DOHH2 (cell line): ENCODE data around the gene ZNF460.

Experiments used
- H3F3A ChIP-seq: fragments of 200-600 bp; sonication (generic), shearing (Covaris generic); 2 replicates; pipeline ENCODE4 v1.6.0; 2016; ENCODE audit warnings: antibody characterized with exemption, mild to moderate bottlenecking; ENCODE audit not compliant: control insufficient read depth, insufficient read depth
- H3K27ac ChIP-seq: fragments of 200-600 bp; sonication (generic); 2 replicates; pipeline ENCODE4 v1.5.1; 2014; ENCODE audit warnings: low read depth, mild to moderate bottlenecking, low read length, moderate library complexity
- H3K27me3 ChIP-seq: fragments of 200-600 bp; sonication (generic); 2 replicates; pipeline ENCODE4 v1.6.1; 2014; ENCODE audit warnings: mild to moderate bottlenecking, low read length, mixed read lengths; ENCODE audit not compliant: control insufficient read depth
- H3K36me3 ChIP-seq: fragments of 200-600 bp; sonication (generic); 2 replicates; pipeline ENCODE4 v1.6.1; 2014; ENCODE audit warnings: mild to moderate bottlenecking, low read length, moderate library complexity, mixed read lengths; ENCODE audit not compliant: control insufficient read depth
- H3K4me1 ChIP-seq: fragments of 200-600 bp; sonication (generic); 2 replicates; pipeline ENCODE4 v1.6.1; 2014; ENCODE audit warnings: mild to moderate bottlenecking, low read length, mixed read lengths; ENCODE audit not compliant: control insufficient read depth
- H3K4me2 ChIP-seq: fragments of 200-600 bp; sonication (generic); 2 replicates; pipeline ENCODE4 v1.6.0; 2014; ENCODE audit warnings: mild to moderate bottlenecking, low read length, moderate library complexity
- H3K4me3 ChIP-seq: fragments of 200-600 bp; sonication (generic); 2 replicates; pipeline ENCODE4 v1.5.1; 2014; ENCODE audit warnings: mild to moderate bottlenecking, low read length, mixed read lengths
- H3K79me2 ChIP-seq: fragments of 200-600 bp; sonication (generic); 2 replicates; pipeline ENCODE4 v1.6.1; 2014; ENCODE audit warnings: mild to moderate bottlenecking, low read length, mixed read lengths; ENCODE audit not compliant: control insufficient read depth
- H3K9me2 ChIP-seq: fragments of 200-600 bp; sonication (generic); replicated peaks from 2 replicates; pipeline ENCODE4 v1.6.1; 2014; ENCODE audit warnings: mild to moderate bottlenecking, low read length, mixed read lengths; ENCODE audit not compliant: control insufficient read depth
- H3K9me3 ChIP-seq: fragments of 200-600 bp; sonication (generic); 2 replicates; pipeline ENCODE4 v1.6.1; 2014; ENCODE audit warnings: antibody characterized with exemption, low read length, mixed read lengths; ENCODE audit not compliant: control insufficient read depth, insufficient read depth
- H4K20me1 ChIP-seq: fragments of 200-600 bp; sonication (generic); 2 replicates; pipeline ENCODE4 v1.6.0; 2014; ENCODE audit warnings: low read depth, mild to moderate bottlenecking, antibody characterized with exemption, low read length, moderate library complexity; ENCODE audit not compliant: control insufficient read depth, insufficient read depth
- CTCF ChIP-seq: fragments of 200-600 bp; sonication (generic); IDR thresholded peaks from one replicate; pipeline ENCODE4 v1.5.1; 2014; ENCODE audit warnings: antibody characterized with exemption, mild to moderate bottlenecking, low read depth, low read length; ENCODE audit not compliant: poor library complexity, severe bottlenecking
- EZH2phosphoT487 ChIP-seq: fragments of 200-600 bp; sonication (generic); IDR thresholded peaks from 2 replicates; pipeline ENCODE4 v1.6.1; 2017; ENCODE audit warnings: borderline replicate concordance, mild to moderate bottlenecking, antibody characterized with exemption, low read length, moderate library complexity, mixed read lengths

The ZNF460 gene

GRCh38 chr19:57242821-57243220 is 37.5 kb upstream of the ZNF460 start:
- no peaks in the 10 kb centered on the region for H3K27me3 ChIP-seq
- H3K9me3 ChIP-seq: peaks cover 14% of the 10 kb centered on the region; the same call in 1 of the 2 replicates
- no peak for TF ChIP-seq CTCF
- no peak for TF ChIP-seq EZH2phosphoT487
- no peaks in the 10 kb centered on the region; the same call in 1 of the 2 replicates for H3K36me3 ChIP-seq
- no peak overlapping the region for H3K27ac ChIP-seq
- no peak overlapping the region for H3K4me2 ChIP-seq
- H4K20me1 ChIP-seq: no peaks in the 10 kb centered on the region
- H3K9me2 ChIP-seq: no peaks in the 10 kb centered on the region
- H3F3A ChIP-seq: no peaks in the 10 kb centered on the region
- H3K4me1 ChIP-seq: peaks cover 12% of the 10 kb centered on the region
- no peak overlapping the region for H3K4me3 ChIP-seq
- peaks cover 5% of the 10 kb centered on the region; the same call in 1 of the 2 replicates for H3K79me2 ChIP-seq

GRCh38 chr19:57244513-57244912 is 35.8 kb upstream of the ZNF460 start:
- Histone ChIP-seq H3K4me3 (no peak overlapping the region), H3K4me2 (no peak overlapping the region), H3K36me3 (peaks cover 5% of the 10 kb centered on the region; the same call in 1 of the 2 replicates), H3K9me3 (peaks cover 8% of the 10 kb centered on the region; the same call in 1 of the 2 replicates), H3K9me2 (no peaks in the 10 kb centered on the region), H3K27me3 (no peaks in the 10 kb centered on the region), H3K27ac (no peak overlapping the region), H3K4me1 (peaks cover 12% of the 10 kb centered on the region), H4K20me1 (no peaks in the 10 kb centered on the region), H3K79me2 (peaks cover 5% of the 10 kb centered on the region; the same call in 1 of the 2 replicates), H3F3A (no peaks in the 10 kb centered on the region)
- TF ChIP-seq EZH2phosphoT487 (no peak), CTCF (no peak)

- no peak overlapping the region for H3K27ac ChIP-seq
- H3K36me3 ChIP-seq: peaks cover 5% of the 10 kb centered on the region; the same call in 1 of the 2 replicates
- no peaks in the 10 kb centered on the region for H3F3A ChIP-seq
- no peak overlapping the region for H3K4me2 ChIP-seq
- peaks cover 6% of the 10 kb centered on the region; the same call in 1 of the 2 replicates for H3K9me3 ChIP-seq
- no peaks in the 10 kb centered on the region for H3K9me2 ChIP-seq
- peaks cover 5% of the 10 kb centered on the region; the same call in 1 of the 2 replicates for H3K79me2 ChIP-seq
- no peaks in the 10 kb centered on the region for H3K27me3 ChIP-seq
- TF ChIP-seq CTCF: no peak
- no peak for TF ChIP-seq EZH2phosphoT487
- H3K4me1 ChIP-seq: peaks cover 10% of the 10 kb centered on the region
- H3K4me3 ChIP-seq: no peak overlapping the region
- H4K20me1 ChIP-seq: no peaks in the 10 kb centered on the region
These were observed 35.2 kb upstream of the ZNF460 start for GRCh38 chr19:57245066-57245465.
